ENCODE results near the gene ZBTB7C. TPM values are rescaled to one million over a fixed set of nuclear protein-coding genes. Genes with fewer than 3 reads are reported as not detected.

Gene ZBTB7C
- total and polyA plus RNA-seq, 8 donors, result 3.0 to 47.8 (median 19.3) TPM

DNA sequence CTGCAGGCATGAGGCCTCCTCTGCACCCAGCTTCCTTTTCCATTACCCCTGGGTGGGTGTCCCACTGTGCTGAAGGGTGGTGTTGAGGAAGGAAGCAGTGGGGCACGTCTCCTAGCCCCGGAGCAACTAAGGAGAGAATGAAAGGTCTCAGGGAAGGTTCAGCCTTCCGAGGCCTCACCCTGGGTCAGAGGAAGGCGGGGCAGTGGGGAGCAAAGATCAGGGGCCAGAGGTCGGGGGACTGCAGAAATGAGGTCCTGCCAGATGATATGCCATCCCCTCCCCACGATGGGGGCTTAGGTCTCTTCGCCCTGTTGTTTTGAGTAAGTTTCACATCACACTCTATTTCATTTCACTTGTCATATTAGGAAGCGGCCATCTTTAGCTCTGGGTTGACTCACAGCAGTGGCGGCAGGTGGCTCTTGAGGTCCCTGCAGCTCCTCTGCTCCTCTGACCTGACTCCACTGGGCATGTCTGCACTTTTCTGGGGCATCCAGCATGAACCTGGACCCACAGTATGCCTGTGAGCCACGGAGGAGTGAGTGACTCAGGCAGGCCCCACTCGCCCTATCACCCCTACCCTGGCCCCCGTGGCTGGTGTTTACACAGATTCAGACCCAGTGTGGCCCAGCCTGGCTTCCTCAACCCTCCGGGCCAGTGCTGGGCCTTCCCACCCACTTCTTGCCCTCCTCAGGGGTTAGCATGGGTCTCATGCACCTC, 325.0 kb downstream of the ZBTB7C start:
- DNase-seq, result no peak
- no peak overlapping the region for H3K27ac ChIP-seq
- WGBS, 5 donors, result 84 to 91% (median 89%) methylated on average over 10 to 13 of the region's 13 CpGs
- no peak overlapping the region for H3K4me3 ChIP-seq
- no peaks in the 10 kb centered on the region for H3K27me3 ChIP-seq
- H3K9me3 ChIP-seq, result no peaks in the 10 kb centered on the region
- intact Hi-C loops (cut with DNase I; ENCODE audit: low total_unique reads), result no loop called here
- peaks cover 0 to 12% (median 6%) of the 10 kb centered on the region in 4 donors for H3K4me1 ChIP-seq
- H3K36me3 ChIP-seq, result peaks cover 0 to 13% (median 0%) of the 10 kb centered on the region in 4 donors
- TF ChIP-seq POLR2A (IDR thresholded peaks at IDR 0.05) (no peak), EP300 (IDR thresholded peaks at IDR 0.05) (no peak), POLR2AphosphoS5 (IDR thresholded peaks at IDR 0.05) (no peak)
- TF ChIP-seq, protein P1, sequence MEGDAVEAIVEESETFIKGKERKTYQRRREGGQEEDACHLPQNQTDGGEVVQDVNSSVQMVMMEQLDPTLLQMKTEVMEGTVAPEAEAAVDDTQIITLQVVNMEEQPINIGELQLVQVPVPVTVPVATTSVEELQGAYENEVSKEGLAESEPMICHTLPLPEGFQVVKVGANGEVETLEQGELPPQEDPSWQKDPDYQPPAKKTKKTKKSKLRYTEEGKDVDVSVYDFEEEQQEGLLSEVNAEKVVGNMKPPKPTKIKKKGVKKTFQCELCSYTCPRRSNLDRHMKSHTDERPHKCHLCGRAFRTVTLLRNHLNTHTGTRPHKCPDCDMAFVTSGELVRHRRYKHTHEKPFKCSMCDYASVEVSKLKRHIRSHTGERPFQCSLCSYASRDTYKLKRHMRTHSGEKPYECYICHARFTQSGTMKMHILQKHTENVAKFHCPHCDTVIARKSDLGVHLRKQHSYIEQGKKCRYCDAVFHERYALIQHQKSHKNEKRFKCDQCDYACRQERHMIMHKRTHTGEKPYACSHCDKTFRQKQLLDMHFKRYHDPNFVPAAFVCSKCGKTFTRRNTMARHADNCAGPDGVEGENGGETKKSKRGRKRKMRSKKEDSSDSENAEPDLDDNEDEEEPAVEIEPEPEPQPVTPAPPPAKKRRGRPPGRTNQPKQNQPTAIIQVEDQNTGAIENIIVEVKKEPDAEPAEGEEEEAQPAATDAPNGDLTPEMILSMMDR (IDR thresholded peaks at IDR 0.05), result no peak

DNA sequence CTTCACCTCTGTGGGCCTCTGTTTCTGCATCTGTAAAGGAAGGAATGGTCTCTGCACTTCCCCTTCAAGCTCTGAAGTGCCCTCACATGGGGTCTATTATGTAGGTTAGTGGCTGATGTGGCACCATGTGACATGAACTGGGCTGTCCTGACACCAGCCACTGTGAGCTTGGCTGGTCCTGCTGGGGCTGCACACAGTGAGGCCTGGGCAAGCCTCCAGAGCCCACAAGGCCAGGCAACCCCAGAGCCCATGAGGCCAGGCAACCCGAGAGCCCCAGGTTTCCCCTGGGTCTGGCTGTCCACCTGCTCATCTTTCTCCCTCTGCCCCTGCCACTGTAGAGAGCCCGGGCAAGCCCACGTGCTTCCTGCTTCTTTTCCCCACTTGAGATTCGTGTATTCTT, 328.6 kb downstream of the ZBTB7C start:
- H3K9me3 ChIP-seq, result no peaks in the 10 kb centered on the region
- H3K4me3 ChIP-seq, result no peak overlapping the region
- H3K36me3 ChIP-seq, result peaks cover 0 to 13% (median 0%) of the 10 kb centered on the region in 4 donors
- WGBS, 5 donors, result 64 to 73% (median 67%) methylated on average over 3 to 4 of the region's 4 CpGs
- H3K27ac ChIP-seq, result no peak overlapping the region
- DNase-seq, result no peak
- intact Hi-C loops (cut with DNase I; ENCODE audit: low total_unique reads), result no loop called here
- peaks cover under 1 to 12% (median 9%) of the 10 kb centered on the region in 4 donors for H3K4me1 ChIP-seq
- H3K27me3 ChIP-seq, result no peaks in the 10 kb centered on the region
- TF ChIP-seq POLR2A (IDR thresholded peaks at IDR 0.05), result no peak
- TF ChIP-seq POLR2AphosphoS5 (IDR thresholded peaks at IDR 0.05), result no peak
- no peak for TF ChIP-seq EP300 (IDR thresholded peaks at IDR 0.05)
- TF ChIP-seq, protein P1 (IDR thresholded peaks at IDR 0.05), result no peak

DNA sequence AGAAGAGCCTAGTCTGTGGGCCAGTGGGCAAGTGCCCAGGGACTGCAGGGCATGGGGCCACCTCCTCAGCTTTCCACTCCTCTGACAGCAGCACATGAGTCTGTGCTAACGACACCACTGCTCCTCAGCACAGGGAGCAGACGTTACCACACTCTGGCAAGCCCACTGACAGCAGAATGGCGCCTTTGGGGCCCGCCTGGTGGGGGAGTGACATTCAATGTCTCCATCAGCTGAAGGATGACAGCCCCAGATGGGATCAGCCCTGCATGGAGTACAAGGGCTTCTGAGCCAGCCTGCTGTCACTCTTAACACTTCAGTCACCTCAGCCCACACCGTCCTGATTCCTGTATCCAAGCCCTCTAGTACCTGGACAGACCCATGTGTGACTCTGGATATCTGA, 329.3 kb downstream of the ZBTB7C start:
- Histone ChIP-seq H3K4me1 (peaks cover 0 to 14% (median 9%) of the 10 kb centered on the region in 4 donors), H3K36me3 (peaks cover 0 to 13% (median 0%) of the 10 kb centered on the region in 4 donors), H3K4me3 (no peak overlapping the region), H3K27ac (no peak overlapping the region), H3K27me3 (no peaks in the 10 kb centered on the region), H3K9me3 (no peaks in the 10 kb centered on the region)
- no peak for DNase-seq
- TF ChIP-seq POLR2AphosphoS5 (IDR thresholded peaks at IDR 0.05), result no peak
- TF ChIP-seq, protein P1 (IDR thresholded peaks at IDR 0.05), result no peak
- no peak for TF ChIP-seq POLR2A (IDR thresholded peaks at IDR 0.05)
- no peak for TF ChIP-seq EP300 (IDR thresholded peaks at IDR 0.05)
- WGBS, 5 donors, result 87 to 96% (median 92%) methylated on average over 2 to 5 of the region's 5 CpGs
- intact Hi-C loops (cut with DNase I; ENCODE audit: low total_unique reads), result no loop called here

DNA sequence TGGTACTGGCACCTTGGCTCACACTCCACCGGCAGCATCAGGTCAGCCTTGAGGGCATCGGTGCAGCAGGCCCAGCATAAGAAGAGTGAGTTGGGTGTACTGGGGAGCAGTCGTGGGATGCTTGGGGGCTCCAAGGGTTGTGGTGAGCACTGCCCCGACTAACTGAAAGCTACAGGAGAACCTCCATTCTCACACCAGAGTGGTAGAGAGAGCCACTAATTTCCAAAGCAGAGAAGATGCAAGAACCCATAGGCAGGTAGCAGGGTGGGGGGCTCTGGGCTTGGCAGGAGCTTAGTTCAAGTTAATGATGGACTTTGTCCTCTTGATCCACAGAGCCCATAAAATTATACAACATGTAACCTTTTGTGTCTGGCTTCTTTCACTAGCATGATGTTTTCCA, 330.7 kb downstream of the ZBTB7C start:
- intact Hi-C loops (cut with DNase I; ENCODE audit: low total_unique reads), result no loop called here

More for the DNA sequence above, 330.7 kb downstream of the ZBTB7C start:
- 89 to 96% (median 93%) methylated on average over 4 of the region's 4 CpGs for WGBS, 5 donors
- no peak overlapping the region for H3K4me3 ChIP-seq
- H3K9me3 ChIP-seq, result no peaks in the 10 kb centered on the region
- no peak for DNase-seq
- H3K27me3 ChIP-seq, result no peaks in the 10 kb centered on the region
- peaks cover 0 to 14% (median 9%) of the 10 kb centered on the region in 4 donors for H3K4me1 ChIP-seq
- H3K36me3 ChIP-seq, result peaks cover 0 to 8% (median 0%) of the 10 kb centered on the region in 4 donors
- no peak overlapping the region for H3K27ac ChIP-seq
- TF ChIP-seq, protein P1 (IDR thresholded peaks at IDR 0.05), result no peak
- TF ChIP-seq POLR2A (IDR thresholded peaks at IDR 0.05) (no peak), EP300 (IDR thresholded peaks at IDR 0.05) (no peak), POLR2AphosphoS5 (IDR thresholded peaks at IDR 0.05) (no peak)
